Measurements from ENCODE around the gene MTUS2.

The MTUS2 gene

DNA sequence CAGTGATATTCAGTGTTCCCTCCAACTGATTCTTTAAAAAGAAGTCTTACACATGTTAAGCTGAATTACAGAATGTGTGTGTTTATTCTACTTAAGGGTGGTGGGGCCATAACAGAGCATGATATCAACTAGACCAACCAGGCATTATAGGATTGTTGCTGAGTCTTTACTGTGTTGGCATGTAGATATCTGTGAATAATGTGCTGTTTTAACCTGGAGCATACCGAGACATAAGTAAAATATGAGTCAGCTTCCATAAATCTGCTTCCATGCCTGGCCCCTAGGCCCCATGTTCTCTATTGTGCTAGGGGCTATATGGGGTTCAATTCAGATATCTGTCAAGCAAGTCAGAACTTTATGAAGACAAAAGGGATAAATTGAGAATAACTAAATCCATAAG is 295.7 kb downstream of the MTUS2 start:
- no peak for DNase-seq

DNA sequence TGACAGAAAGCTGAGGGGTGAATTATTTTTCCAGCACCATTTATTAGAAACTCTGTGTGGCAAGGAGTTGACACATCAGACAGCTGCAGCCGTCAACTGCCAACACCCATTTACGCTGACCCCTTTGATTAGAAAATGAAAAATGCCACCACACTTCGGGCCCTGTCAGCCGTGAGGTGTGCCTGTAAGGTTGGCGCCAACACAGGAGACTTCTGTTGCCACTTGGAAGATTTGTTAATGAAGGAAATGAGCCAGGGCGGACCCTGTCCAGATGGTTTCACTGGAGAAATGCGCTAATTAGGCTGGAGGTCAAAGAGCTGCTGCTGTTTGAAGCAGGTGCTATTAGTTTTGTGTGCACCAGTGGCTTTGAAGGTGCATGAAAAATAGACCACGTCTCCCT is 297.5 kb downstream of the MTUS2 start:
- no peak for DNase-seq

DNA sequence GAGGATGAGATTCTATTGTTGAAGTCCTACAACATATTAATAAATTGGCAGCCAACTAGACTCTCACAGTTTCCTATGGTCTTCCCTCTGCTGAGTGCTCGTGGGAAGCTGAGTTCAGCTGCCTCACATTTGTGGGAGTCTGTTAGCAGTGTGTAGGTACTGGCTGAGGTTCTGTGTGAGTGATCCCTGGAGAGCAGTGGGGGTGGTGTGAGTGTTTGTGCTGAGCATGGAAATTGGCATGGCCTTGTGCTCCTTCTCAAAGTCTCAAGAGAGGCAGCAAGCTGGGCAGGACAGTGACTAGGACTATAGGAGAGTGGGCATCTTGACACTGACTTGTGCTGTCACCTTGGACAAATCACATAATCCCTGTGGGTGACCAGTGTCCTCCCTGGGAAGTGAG is 298.3 kb downstream of the MTUS2 start:
- DNase-seq: no peak

DNA sequence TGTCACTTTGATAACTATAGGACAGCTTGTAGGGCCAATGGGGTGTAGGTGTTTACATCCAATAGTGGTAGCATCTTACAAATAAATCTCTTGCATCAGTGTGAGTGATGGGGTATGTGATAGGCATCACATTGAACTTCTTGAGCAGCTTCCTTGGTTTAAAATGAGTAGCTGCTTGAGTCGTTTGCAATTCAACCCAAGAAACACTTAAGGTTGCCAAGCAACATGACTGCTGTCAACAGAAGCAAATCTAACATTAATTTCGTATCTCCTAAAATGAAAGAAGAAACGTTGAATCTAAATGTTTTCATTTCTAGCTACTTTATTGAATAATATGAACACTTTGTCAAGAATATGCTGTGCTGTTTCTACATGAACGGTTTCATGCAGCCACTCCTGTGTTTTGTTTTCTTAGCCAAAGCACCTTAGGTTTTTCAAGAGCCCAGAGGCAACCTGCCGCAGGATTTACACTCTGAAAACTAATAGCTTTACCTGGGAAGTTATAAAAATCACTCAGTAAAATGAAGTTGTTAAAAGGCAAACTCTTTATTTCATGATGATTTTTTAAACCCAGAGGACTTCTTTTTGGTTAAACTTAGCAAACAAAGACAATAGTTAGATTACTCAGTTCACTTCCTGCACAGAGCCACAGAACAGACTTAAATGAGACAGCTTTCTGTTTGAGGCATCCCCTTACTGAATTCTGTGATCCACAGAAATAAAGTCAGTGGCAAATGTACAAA is 305.2 kb downstream of the MTUS2 start:
- DNase-seq: no peak

- no peak for DNase-seq
Observed at GRCh38 chr13:29125934-29126424, 305.8 kb downstream of the MTUS2 start.

DNA sequence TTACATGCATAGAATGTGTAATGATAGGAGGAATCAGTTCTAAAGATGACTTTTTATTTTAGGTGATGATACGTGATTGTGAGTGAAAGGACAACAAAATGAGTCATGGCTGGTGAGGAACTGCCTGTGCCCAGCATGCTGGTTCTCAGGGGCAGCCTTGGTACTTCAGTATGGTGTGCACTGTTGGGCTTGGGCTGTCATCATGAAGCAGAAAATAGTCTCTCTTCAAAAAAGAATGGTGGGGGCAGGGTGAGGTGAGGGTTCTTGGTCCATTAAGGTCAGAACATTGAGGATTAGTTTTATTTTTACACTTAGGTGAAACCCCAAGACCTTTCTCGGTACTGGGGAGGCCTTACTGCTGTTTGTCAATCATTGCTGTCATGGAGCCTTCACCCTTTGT is 309.5 kb downstream of the MTUS2 start:
- DNase-seq: no peak

GRCh38 chr13:29131159-29131558 is 311.0 kb downstream of the MTUS2 start:
- no peak for DNase-seq

DNA sequence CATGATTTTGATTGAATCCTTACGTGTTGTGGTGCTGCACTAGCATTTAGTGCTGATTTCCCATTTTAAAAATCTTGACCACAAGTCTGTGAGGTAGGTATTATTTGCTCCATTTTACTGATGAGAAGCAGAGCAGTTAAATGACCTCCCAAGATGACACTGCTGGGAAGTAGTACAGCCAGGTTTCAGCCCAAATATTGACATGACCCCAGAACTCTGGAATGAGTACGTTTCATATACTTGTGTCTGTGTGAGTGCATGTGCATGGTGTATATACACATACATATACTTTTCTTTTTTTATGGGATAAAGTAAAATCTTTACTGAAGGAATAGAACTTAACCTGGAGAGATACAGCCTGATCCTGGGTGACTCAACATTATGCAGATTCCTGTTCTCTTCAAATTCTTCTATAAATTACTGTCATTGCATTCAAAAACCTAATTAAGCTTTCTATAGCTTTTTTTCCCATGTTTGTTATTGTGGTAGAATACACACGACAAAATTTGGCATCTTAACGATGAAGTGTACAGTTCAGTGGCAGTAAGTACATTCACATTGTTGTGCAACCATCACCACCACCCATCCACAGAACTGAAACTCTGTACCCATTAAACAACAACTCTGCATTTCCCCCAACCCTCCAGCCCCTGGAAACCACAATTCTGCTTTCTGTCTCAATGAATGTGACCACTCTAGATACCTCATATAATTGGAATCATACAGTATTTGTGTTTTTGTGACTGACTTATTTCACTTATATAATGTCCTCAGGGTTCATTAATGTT is 311.9 kb downstream of the MTUS2 start:
- DNase-seq: no peak

DNA sequence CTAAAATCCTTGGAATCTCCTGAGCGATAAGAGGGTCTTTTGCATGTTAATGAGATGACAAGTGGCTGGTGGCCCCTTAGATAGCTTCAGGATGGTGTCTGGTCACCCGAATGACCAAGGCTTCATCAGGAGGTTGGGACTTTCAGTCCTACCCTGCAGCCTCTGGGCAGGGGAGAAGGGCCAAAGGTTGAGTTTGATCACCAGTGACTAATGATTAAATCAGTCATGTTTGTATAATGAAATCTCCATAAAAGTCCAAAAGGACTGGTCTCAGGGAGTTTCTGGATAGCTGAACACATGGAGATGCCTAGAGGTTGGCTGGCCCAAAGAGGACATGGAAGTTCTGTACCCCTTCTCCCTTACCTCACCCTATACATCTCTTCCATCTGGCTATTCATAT is 316.2 kb downstream of the MTUS2 start:
- no peak for DNase-seq

- no peak for DNase-seq
Observed at GRCh38 chr13:29137016-29137415, 316.9 kb downstream of the MTUS2 start.

DNA sequence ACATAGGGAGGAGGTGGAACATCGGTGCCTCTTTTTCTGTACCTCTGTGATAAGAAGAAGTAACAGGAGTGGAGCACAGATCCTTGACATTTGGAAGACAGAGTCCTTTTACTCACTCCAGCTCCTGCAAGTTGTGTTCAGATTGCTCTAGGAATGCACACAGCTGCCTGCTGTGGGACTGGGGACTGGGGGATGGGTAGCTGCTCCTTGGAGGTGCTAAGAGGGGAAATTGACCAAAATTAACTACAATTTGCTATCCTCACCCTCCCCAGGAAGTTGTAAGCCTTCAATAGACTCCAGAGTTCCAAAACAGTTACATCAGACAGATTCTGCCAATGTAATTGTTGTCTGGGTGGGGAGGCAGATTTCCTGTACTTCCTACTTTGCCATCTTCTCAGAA is 317.9 kb downstream of the MTUS2 start:
- no peak for DNase-seq

GRCh38 chr13:29140277-29140676 is 320.1 kb downstream of the MTUS2 start:
- no peak for DNase-seq

DNA sequence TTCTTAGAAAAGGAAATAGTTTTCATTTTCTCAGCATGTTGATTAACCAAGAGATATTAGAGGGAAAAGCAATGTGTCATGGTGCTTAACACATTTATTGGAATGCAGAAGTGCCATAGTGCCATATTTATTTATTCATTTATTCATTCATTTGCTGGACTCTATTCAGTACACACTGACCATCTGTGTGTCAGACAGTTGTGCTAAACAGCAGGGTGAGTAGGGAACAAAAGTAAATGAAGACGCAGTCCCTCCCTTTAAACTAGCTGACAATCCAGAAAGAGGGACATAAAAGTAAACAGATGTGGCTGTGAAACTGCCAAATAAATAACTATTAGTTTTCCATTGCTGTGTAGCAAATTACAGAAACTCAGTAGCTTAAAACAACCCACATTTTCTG is 323.7 kb downstream of the MTUS2 start:
- DNase-seq: no peak

DNA sequence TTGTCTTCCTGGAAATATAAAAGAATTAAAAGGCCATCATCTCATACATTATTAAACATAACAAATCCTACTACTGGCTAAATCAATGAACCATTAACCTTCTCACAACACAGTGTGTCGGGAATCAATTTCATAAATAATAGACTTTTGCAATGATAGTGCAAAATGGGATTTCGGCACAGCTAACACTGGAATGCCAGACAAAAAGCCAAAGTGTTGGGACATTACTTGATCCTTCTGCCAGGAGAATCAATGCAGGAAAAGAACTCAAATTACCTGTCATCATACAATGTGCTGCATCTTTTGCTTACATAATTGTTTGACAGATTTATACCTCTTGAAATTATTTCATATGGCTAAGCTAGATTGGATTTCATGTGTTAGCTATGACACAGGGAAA is 334.3 kb downstream of the MTUS2 start:
- no peak for DNase-seq

DNA sequence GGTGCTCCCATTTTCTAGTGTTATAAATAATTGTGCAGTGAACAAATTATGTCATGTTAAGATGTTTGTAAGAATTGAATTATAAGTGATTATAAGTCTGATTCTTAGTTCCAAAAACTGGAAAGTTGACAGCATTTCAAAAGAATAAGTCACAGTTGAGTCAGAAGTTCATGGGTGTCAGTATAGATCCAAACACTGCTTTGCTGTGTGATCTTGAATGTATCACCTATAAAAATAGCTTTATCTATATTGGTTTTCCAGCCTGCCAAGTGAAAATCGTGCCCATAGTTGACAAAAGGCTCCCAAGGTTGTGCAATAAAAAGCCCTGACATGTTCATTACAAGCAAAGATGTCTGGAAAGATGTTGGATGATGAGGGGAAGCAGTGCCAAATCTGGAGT is 336.0 kb downstream of the MTUS2 start:
- no peak for DNase-seq

DNA sequence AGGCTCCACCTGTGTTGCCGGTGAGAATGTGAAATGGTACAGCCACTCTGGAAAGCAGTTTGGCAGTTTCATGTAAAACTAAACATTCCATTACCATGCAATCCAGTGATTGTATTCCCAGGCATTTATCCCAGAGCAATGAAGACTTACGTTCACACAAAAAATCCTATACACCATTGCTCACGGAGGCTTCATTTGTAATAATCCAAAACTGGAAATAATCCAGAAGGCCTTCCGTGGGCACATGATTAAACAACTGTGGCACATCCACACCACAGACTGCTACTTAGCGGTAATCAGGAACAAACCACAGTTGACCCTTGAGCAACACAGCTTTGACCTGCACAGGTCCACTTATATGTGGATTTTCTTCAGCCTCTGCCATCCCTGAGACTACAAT is 339.7 kb downstream of the MTUS2 start:
- no peak for DNase-seq

GRCh38 chr13:29160862-29161261 is 340.7 kb downstream of the MTUS2 start:
- no peak for DNase-seq

- no peak for DNase-seq
Observed at GRCh38 chr13:29161676-29162075, 341.5 kb downstream of the MTUS2 start.

GRCh38 chr13:29162638-29163235 is 342.6 kb downstream of the MTUS2 start:
- no peak for DNase-seq

- DNase-seq: no peak
Observed at GRCh38 chr13:29164116-29164515, 344.0 kb downstream of the MTUS2 start.

GRCh38 chr13:29165216-29165615 is 345.1 kb downstream of the MTUS2 start:
- no peak for DNase-seq

- no peak for DNase-seq
Observed at GRCh38 chr13:29165840-29166239, 345.7 kb downstream of the MTUS2 start.

- DNase-seq: peak; percentile 35
Observed at GRCh38 chr13:29170436-29171082, 350.4 kb downstream of the MTUS2 start.
